ENCODE data around the gene LHX4. TPM values are rescaled to one million over a fixed set of nuclear protein-coding genes. Genes with fewer than 3 reads are reported as not detected.

The LHX4 gene
- total RNA-seq, 1 donor from 2014 or later, result 0.36 TPM

GRCh38 chr1:180269645-180270529 is 39.8 kb downstream of the LHX4 start:
- H3K4me2 ChIP-seq (ENCODE audit: low read length), result no peak overlapping the region
- TF ChIP-seq CTCF (IDR thresholded peaks at IDR 0.05; ENCODE audit: insufficient read depth, low read depth, low read length) (peak; percentile 26), EZH2 (IDR thresholded peaks at IDR 0.05; ENCODE audit: insufficient read depth, low read length) (no peak)
- Mint-ChIP-seq H3K4me1 (ENCODE audit: low read depth, unreplicated experiment) (peaks cover 27% of the 10 kb centered on the region), H3K9me3 (ENCODE audit: unreplicated experiment) (peaks cover 6% of the 10 kb centered on the region), H3K27me3 (ENCODE audit: low read depth, unreplicated experiment) (peaks cover 3% of the 10 kb centered on the region), H3K36me3 (ENCODE audit: low read depth, unreplicated experiment) (peaks cover 30% of the 10 kb centered on the region), H3K4me3 (ENCODE audit: unreplicated experiment) (no peak overlapping the region), H3K27ac (ENCODE audit: unreplicated experiment) (no peak overlapping the region)
- no peak overlapping the region for H2AFZ ChIP-seq (ENCODE audit: low read depth, low read length)
- no peaks in the 10 kb centered on the region for H3K9me3 ChIP-seq (ENCODE audit: insufficient read depth, low read depth, low read length)
- DNase-seq (ENCODE audit: low read depth), result no peak
- peaks cover 4% of the 10 kb centered on the region for H4K20me1 ChIP-seq (ENCODE audit: insufficient read depth, low read length)
- no peak for FAIRE-seq
- H3K4me1 ChIP-seq (ENCODE audit: insufficient read depth, low read length), result peaks cover 8% of the 10 kb centered on the region
- peaks cover 3% of the 10 kb centered on the region for H3K36me3 ChIP-seq (ENCODE audit: insufficient read depth, low read length)
- H3K9ac ChIP-seq (ENCODE audit: low read length), result no peak overlapping the region
- no peaks in the 10 kb centered on the region for H3K27me3 ChIP-seq (ENCODE audit: insufficient read depth, low read length)
- H3K27ac ChIP-seq (ENCODE audit: low read depth, low read length), result no peak overlapping the region
- H3K4me3 ChIP-seq (ENCODE audit: insufficient read depth, low read depth, low read length), result no peak overlapping the region
- no peaks in the 10 kb centered on the region for H3K79me2 ChIP-seq (ENCODE audit: insufficient read depth, low read length)

- Histone ChIP-seq H3K4me1 (ENCODE audit: insufficient read depth, low read length) (peaks cover 8% of the 10 kb centered on the region), H4K20me1 (ENCODE audit: insufficient read depth, low read length) (peaks cover 4% of the 10 kb centered on the region), H3K4me2 (ENCODE audit: low read length) (peak overlapping the region; percentile 41), H3K27ac (ENCODE audit: low read depth, low read length) (no peak overlapping the region), H3K9me3 (ENCODE audit: insufficient read depth, low read depth, low read length) (no peaks in the 10 kb centered on the region), H3K4me3 (ENCODE audit: insufficient read depth, low read depth, low read length) (no peak overlapping the region), H3K79me2 (ENCODE audit: insufficient read depth, low read length) (no peaks in the 10 kb centered on the region), H3K9ac (ENCODE audit: low read length) (no peak overlapping the region), H3K36me3 (ENCODE audit: insufficient read depth, low read length) (peaks cover 3% of the 10 kb centered on the region), H3K27me3 (ENCODE audit: insufficient read depth, low read length) (no peaks in the 10 kb centered on the region), H2AFZ (ENCODE audit: low read depth, low read length) (no peak overlapping the region)
- H3K36me3 Mint-ChIP-seq (ENCODE audit: low read depth, unreplicated experiment), result peaks cover 37% of the 10 kb centered on the region
- peaks cover 27% of the 10 kb centered on the region for H3K4me1 Mint-ChIP-seq (ENCODE audit: low read depth, unreplicated experiment)
- DNase-seq (ENCODE audit: low read depth), result no peak
- no peaks in the 10 kb centered on the region for H3K27me3 Mint-ChIP-seq (ENCODE audit: low read depth, unreplicated experiment)
- H3K9me3 Mint-ChIP-seq (ENCODE audit: unreplicated experiment), result peaks cover 6% of the 10 kb centered on the region
- no peak for FAIRE-seq
- TF ChIP-seq EZH2 (IDR thresholded peaks at IDR 0.05; ENCODE audit: insufficient read depth, low read length) (no peak), CTCF (IDR thresholded peaks at IDR 0.05; ENCODE audit: insufficient read depth, low read depth, low read length) (no peak)
- H3K27ac Mint-ChIP-seq (ENCODE audit: unreplicated experiment), result no peak overlapping the region
- no peak overlapping the region for H3K4me3 Mint-ChIP-seq (ENCODE audit: unreplicated experiment)
These were observed 40.6 kb downstream of the LHX4 start for GRCh38 chr1:180270530-180271271.

Data from astrocyte (in vitro differentiated cells and primary cell).